GM23338 (cell line): ENCODE measurements around the gene PGM1.

ENCODE experiments used
- CREB1 ChIP-seq: fragments of 250-450 bp; sonication (Bioruptor Pico); IDR thresholded peaks from 2 replicates; pipeline ENCODE4 v1.5.0; 2020; ENCODE audit warnings: low read depth, mild to moderate bottlenecking, moderate library complexity
- EZH2 ChIP-seq: fragments of 200-600 bp; sonication (generic); IDR thresholded peaks from one replicate; pipeline ENCODE4 v1.8.0; 2017; ENCODE audit warnings: antibody characterized with exemption, mild to moderate bottlenecking, low read depth; ENCODE audit not compliant: unreplicated experiment
- EZH2phosphoT487 ChIP-seq: fragments of 200-600 bp; sonication (generic); IDR thresholded peaks from one replicate; pipeline ENCODE4 v1.8.1; 2018; ENCODE audit warnings: antibody characterized with exemption; ENCODE audit not compliant: unreplicated experiment
- JUNB ChIP-seq: IDR thresholded peaks from one replicate; pipeline ENCODE4 v1.6.1; 2016; ENCODE audit warnings: antibody characterized with exemption; ENCODE audit not compliant: unreplicated experiment
- NANOG ChIP-seq: IDR thresholded peaks from 2 replicates; pipeline ENCODE4 v1.6.1; 2016; ENCODE audit warnings: antibody characterized with exemption, borderline replicate concordance
- POLR2AphosphoS5 ChIP-seq: IDR thresholded peaks from 2 replicates; pipeline ENCODE4 v1.6.1; 2016; ENCODE audit warnings: antibody characterized with exemption, low read depth
- ZNF114 ChIP-seq: fragments of 250-450 bp; sonication (Bioruptor Pico); IDR thresholded peaks from 2 replicates; pipeline ENCODE4 v1.5.0; 2020; ENCODE audit warnings: mild to moderate bottlenecking, moderate library complexity
- ZNF331 ChIP-seq: fragments of 250-450 bp; sonication (Bioruptor Pico); IDR thresholded peaks from 2 replicates; pipeline ENCODE4 v1.5.0; 2020; ENCODE audit warnings: low read depth, mild to moderate bottlenecking, moderate library complexity
- ZNF462 ChIP-seq: fragments of 250-450 bp; sonication (Bioruptor Pico); IDR thresholded peaks from 2 replicates; pipeline ENCODE4 v1.5.0; 2020; ENCODE audit warnings: mild to moderate bottlenecking, moderate library complexity
- TF ChIP-seq, protein P1 (sequence below), 2 experiments: fragments of 200-600 bp in 1 of 2; sonication (generic) in 1 of 2; conservative IDR thresholded peaks; 2 replicates each; pipeline versions ENCODE4 v1.5.1 to v1.6.1; 2016 to 2017; ENCODE audit warnings: antibody characterized with exemption in 2 of 2, low read depth in 2 of 2, mild to moderate bottlenecking in 2 of 2, moderate library complexity in 1 of 2
- TF ChIP-seq, protein P2 (sequence below): IDR thresholded peaks from 2 replicates; pipeline ENCODE4 v1.6.1; 2016; ENCODE audit warnings: antibody characterized with exemption
- TF ChIP-seq, protein P3 (sequence below): IDR thresholded peaks from one replicate; pipeline ENCODE4 v1.6.1; 2018; ENCODE audit warnings: antibody characterized with exemption; ENCODE audit not compliant: unreplicated experiment

DNA sequence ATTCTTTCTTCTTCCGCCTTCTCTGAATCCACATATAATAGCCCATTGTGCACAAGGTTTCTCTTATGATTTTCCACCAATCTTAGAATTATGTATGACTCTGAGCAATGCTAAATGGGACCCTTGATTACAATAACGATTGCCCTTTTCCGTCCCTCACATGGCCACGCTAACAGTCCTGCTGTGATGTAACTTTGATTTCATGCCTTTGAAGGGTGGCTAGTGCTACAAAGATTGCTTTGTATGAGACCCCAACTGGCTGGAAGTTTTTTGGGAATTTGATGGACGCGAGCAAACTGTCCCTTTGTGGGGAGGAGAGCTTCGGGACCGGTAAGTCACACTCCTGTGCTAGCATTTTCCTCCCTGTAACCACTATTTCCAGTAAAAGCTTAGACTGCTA is 45.3 kb downstream of the PGM1 start:
- TF ChIP-seq, protein P1, sequence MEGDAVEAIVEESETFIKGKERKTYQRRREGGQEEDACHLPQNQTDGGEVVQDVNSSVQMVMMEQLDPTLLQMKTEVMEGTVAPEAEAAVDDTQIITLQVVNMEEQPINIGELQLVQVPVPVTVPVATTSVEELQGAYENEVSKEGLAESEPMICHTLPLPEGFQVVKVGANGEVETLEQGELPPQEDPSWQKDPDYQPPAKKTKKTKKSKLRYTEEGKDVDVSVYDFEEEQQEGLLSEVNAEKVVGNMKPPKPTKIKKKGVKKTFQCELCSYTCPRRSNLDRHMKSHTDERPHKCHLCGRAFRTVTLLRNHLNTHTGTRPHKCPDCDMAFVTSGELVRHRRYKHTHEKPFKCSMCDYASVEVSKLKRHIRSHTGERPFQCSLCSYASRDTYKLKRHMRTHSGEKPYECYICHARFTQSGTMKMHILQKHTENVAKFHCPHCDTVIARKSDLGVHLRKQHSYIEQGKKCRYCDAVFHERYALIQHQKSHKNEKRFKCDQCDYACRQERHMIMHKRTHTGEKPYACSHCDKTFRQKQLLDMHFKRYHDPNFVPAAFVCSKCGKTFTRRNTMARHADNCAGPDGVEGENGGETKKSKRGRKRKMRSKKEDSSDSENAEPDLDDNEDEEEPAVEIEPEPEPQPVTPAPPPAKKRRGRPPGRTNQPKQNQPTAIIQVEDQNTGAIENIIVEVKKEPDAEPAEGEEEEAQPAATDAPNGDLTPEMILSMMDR (conservative IDR thresholded peaks at IDR 0.05; ENCODE audit: low read depth in 2 of 2) = no peak
- TF ChIP-seq EZH2phosphoT487 (no peak), NANOG (no peak), POLR2AphosphoS5 (no peak), EZH2 (no peak), CREB1 (CRISPR knock-in tag) (no peak), ZNF114 (no peak), ZNF331 (CRISPR knock-in tag) (no peak), JUNB (no peak), ZNF462 (CRISPR knock-in tag) (no peak)
- TF ChIP-seq, protein P2, sequence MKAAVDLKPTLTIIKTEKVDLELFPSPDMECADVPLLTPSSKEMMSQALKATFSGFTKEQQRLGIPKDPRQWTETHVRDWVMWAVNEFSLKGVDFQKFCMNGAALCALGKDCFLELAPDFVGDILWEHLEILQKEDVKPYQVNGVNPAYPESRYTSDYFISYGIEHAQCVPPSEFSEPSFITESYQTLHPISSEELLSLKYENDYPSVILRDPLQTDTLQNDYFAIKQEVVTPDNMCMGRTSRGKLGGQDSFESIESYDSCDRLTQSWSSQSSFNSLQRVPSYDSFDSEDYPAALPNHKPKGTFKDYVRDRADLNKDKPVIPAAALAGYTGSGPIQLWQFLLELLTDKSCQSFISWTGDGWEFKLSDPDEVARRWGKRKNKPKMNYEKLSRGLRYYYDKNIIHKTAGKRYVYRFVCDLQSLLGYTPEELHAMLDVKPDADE = no peak
- TF ChIP-seq, protein P3, sequence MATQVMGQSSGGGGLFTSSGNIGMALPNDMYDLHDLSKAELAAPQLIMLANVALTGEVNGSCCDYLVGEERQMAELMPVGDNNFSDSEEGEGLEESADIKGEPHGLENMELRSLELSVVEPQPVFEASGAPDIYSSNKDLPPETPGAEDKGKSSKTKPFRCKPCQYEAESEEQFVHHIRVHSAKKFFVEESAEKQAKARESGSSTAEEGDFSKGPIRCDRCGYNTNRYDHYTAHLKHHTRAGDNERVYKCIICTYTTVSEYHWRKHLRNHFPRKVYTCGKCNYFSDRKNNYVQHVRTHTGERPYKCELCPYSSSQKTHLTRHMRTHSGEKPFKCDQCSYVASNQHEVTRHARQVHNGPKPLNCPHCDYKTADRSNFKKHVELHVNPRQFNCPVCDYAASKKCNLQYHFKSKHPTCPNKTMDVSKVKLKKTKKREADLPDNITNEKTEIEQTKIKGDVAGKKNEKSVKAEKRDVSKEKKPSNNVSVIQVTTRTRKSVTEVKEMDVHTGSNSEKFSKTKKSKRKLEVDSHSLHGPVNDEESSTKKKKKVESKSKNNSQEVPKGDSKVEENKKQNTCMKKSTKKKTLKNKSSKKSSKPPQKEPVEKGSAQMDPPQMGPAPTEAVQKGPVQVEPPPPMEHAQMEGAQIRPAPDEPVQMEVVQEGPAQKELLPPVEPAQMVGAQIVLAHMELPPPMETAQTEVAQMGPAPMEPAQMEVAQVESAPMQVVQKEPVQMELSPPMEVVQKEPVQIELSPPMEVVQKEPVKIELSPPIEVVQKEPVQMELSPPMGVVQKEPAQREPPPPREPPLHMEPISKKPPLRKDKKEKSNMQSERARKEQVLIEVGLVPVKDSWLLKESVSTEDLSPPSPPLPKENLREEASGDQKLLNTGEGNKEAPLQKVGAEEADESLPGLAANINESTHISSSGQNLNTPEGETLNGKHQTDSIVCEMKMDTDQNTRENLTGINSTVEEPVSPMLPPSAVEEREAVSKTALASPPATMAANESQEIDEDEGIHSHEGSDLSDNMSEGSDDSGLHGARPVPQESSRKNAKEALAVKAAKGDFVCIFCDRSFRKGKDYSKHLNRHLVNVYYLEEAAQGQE = no peak
